WTC11 (cell line): ENCODE measurements around the gene EGR4. TPM values are rescaled to one million over a fixed set of nuclear protein-coding genes. Genes with fewer than 3 reads are reported as not detected.

Experiments used
- ATAC-seq: fragments of 200-7000 bp; cut with Tn5 transposase; 2 replicates; pipeline ENCODE4 v1.10.0; 2021; ENCODE audit warnings: mild to moderate bottlenecking, moderate library complexity
- CTCF ChIA-PET: fragments of 300-600 bp; sonication (Branson Sonifier 250); formaldehyde crosslinking; loops from one replicate; lab custom pipeline; 2021; ENCODE audit warnings: antibody characterized with exemption; lab: Charles Lee
- POLR2A ChIA-PET: fragments of 350-600 bp; sonication (Branson Sonifier 250); formaldehyde crosslinking; loops from one replicate; lab custom pipeline; 2021; ENCODE audit warnings: antibody characterized with exemption; lab: Charles Lee
- DNase-seq: peaks from one replicate; pipeline ENCODE4 v3.0.0; 2021; ENCODE audit warnings: low spot score
- H3K27ac Mint-ChIP-seq: 2 replicates; pipeline ENCODE4 v1.8.0; 2021; ENCODE audit warnings: mixed read lengths
- H3K27me3 Mint-ChIP-seq: 2 replicates; pipeline ENCODE4 v1.8.0; 2021; ENCODE audit warnings: low read depth, mild to moderate bottlenecking, moderate library complexity, mixed read lengths
- H3K36me3 Mint-ChIP-seq: 2 replicates; pipeline ENCODE4 v1.8.0; 2021; ENCODE audit warnings: mixed read lengths
- H3K4me1 Mint-ChIP-seq: 2 replicates; pipeline ENCODE4 v1.8.0; 2022; ENCODE audit warnings: mixed read lengths
- H3K4me3 Mint-ChIP-seq: 2 replicates; pipeline ENCODE4 v1.8.0; 2021; ENCODE audit warnings: mild to moderate bottlenecking, moderate library complexity, mixed read lengths
- H3K9me3 Mint-ChIP-seq: 2 replicates; pipeline ENCODE4 v1.8.0; 2021; ENCODE audit warnings: mixed read lengths
- ATF1 ChIP-seq: sonication (generic); formaldehyde crosslinking; IDR thresholded peaks from 2 replicates; pipeline ENCODE4 v1.8.1; 2023; ENCODE audit warnings: mild to moderate bottlenecking, moderate library complexity, missing genetic modification reagents
- CREB1 ChIP-seq: sonication (generic); formaldehyde crosslinking; IDR thresholded peaks from 2 replicates; pipeline ENCODE4 v1.8.0; 2023; ENCODE audit warnings: mild to moderate bottlenecking, missing genetic modification reagents
- FOXJ3 ChIP-seq: sonication (generic); formaldehyde crosslinking; IDR thresholded peaks from 2 replicates; pipeline ENCODE4 v1.9.0; 2021; ENCODE audit warnings: missing genetic modification reagents, mild to moderate bottlenecking, borderline replicate concordance
- FOXP1 ChIP-seq: sonication (generic); formaldehyde crosslinking; IDR thresholded peaks from 2 replicates; pipeline ENCODE4 v1.8.0; 2022; ENCODE audit warnings: missing genetic modification reagents, mild to moderate bottlenecking, moderate library complexity, borderline replicate concordance
- GTF2I ChIP-seq: fragments of 250-450 bp; sonication (Bioruptor Pico); conservative IDR thresholded peaks from 2 replicates; pipeline ENCODE4 v1.4.0; 2021; ENCODE audit warnings: mild to moderate bottlenecking
- HMGXB4 ChIP-seq: sonication (generic); formaldehyde crosslinking; IDR thresholded peaks from 2 replicates; pipeline ENCODE4 v1.8.1; 2023; ENCODE audit warnings: mild to moderate bottlenecking, moderate library complexity, missing genetic modification reagents
- JUN ChIP-seq: sonication (generic); formaldehyde crosslinking; IDR thresholded peaks from 2 replicates; pipeline ENCODE4 v1.8.0; 2023; ENCODE audit warnings: mild to moderate bottlenecking, missing genetic modification reagents
- MAX ChIP-seq: sonication (generic); formaldehyde crosslinking; IDR thresholded peaks from 2 replicates; pipeline ENCODE4 v1.8.0; 2022; ENCODE audit warnings: mild to moderate bottlenecking, missing genetic modification reagents
- NFE2L1 ChIP-seq: sonication (generic); formaldehyde crosslinking; IDR thresholded peaks from 2 replicates; pipeline ENCODE4 v1.8.1; 2023; ENCODE audit warnings: missing genetic modification reagents
- NR2C2 ChIP-seq: sonication (generic); formaldehyde crosslinking; IDR thresholded peaks from 2 replicates; pipeline ENCODE4 v1.8.0; 2022; ENCODE audit warnings: mild to moderate bottlenecking, missing genetic modification reagents
- NR3C1 ChIP-seq: sonication (generic); formaldehyde crosslinking; conservative IDR thresholded peaks from 2 replicates; pipeline ENCODE4 v1.8.1; 2023; ENCODE audit warnings: low read depth, mild to moderate bottlenecking, missing genetic modification reagents
- RELA ChIP-seq: sonication (generic); formaldehyde crosslinking; IDR thresholded peaks from 2 replicates; pipeline ENCODE4 v1.8.1; 2022; ENCODE audit warnings: missing genetic modification reagents, mild to moderate bottlenecking, borderline replicate concordance
- SOX15 ChIP-seq: fragments of 250-450 bp; sonication (Bioruptor Pico); IDR thresholded peaks from 2 replicates; pipeline ENCODE4 v1.9.0; 2021; ENCODE audit warnings: mild to moderate bottlenecking
- TEAD1 ChIP-seq: sonication (generic); formaldehyde crosslinking; IDR thresholded peaks from 2 replicates; pipeline ENCODE4 v1.8.0; 2022; ENCODE audit warnings: mild to moderate bottlenecking, missing genetic modification reagents
- TP53 ChIP-seq: sonication (generic); formaldehyde crosslinking; IDR thresholded peaks from 2 replicates; pipeline ENCODE4 v1.8.1; 2023; ENCODE audit warnings: mild to moderate bottlenecking, missing genetic modification reagents
- USF1 ChIP-seq: sonication (generic); formaldehyde crosslinking; IDR thresholded peaks from 2 replicates; pipeline ENCODE4 v1.8.0; 2022; ENCODE audit warnings: mild to moderate bottlenecking, missing genetic modification reagents
- ZMAT4 ChIP-seq: fragments of 250-450 bp; sonication (Bioruptor Pico); IDR thresholded peaks from 2 replicates; pipeline ENCODE4 v1.9.0; 2021; ENCODE audit warnings: mild to moderate bottlenecking
- ZNF121 ChIP-seq: sonication (generic); formaldehyde crosslinking; IDR thresholded peaks from 2 replicates; pipeline ENCODE4 v1.8.0; 2023; ENCODE audit warnings: missing genetic modification reagents
- ZNF219 ChIP-seq: sonication (generic); formaldehyde crosslinking; IDR thresholded peaks from 2 replicates; pipeline ENCODE4 v1.8.0; 2023; ENCODE audit warnings: missing genetic modification reagents, mild to moderate bottlenecking, borderline replicate concordance
- ZNF396 ChIP-seq: fragments of 250-450 bp; sonication (Bioruptor Pico); IDR thresholded peaks from 2 replicates; pipeline ENCODE4 v1.8.0; 2021; ENCODE audit warnings: mild to moderate bottlenecking, moderate library complexity, borderline replicate concordance
- ZNF416 ChIP-seq: fragments of 250-450 bp; sonication (Bioruptor Pico); IDR thresholded peaks from 2 replicates; pipeline ENCODE4 v1.9.0; 2021; ENCODE audit warnings: mild to moderate bottlenecking, inconsistent platforms
- ZNF671 ChIP-seq: fragments of 250-450 bp; sonication (Bioruptor Pico); IDR thresholded peaks from 2 replicates; pipeline ENCODE4 v1.8.0; 2021; ENCODE audit warnings: mild to moderate bottlenecking
- total RNA-seq: library from RNA; stranded (reverse); gene quantifications from 3 replicates; pipeline ENCODE4 v1.2.3, GENCODE V29; 2021
- TF ChIP-seq, protein P1 (sequence below): sonication (generic); formaldehyde crosslinking; conservative IDR thresholded peaks from 2 replicates; pipeline ENCODE4 v1.8.1; 2022; ENCODE audit warnings: mild to moderate bottlenecking, missing genetic modification reagents
- TF ChIP-seq, protein P2 (sequence below): sonication (generic); formaldehyde crosslinking; IDR thresholded peaks from 2 replicates; pipeline ENCODE4 v1.8.0; 2022; ENCODE audit warnings: mild to moderate bottlenecking, missing genetic modification reagents
- TF ChIP-seq, protein P3 (sequence below): fragments of 200-600 bp; IDR thresholded peaks from 2 replicates; pipeline ENCODE4 v1.8.0; 2022; ENCODE audit warnings: antibody characterized with exemption
- TF ChIP-seq, protein P4 (sequence below): sonication (generic); formaldehyde crosslinking; IDR thresholded peaks from 2 replicates; pipeline ENCODE4 v1.8.1; 2023; ENCODE audit warnings: mild to moderate bottlenecking, missing genetic modification reagents, borderline replicate concordance

The EGR4 gene
- total RNA-seq, 1 experiment from 2014 or later = 0.13 TPM

- ATAC-seq (no peak), DNase-seq (no peak)
- Mint-ChIP-seq H3K4me3 (no peak overlapping the region), H3K9me3 (no peaks in the 10 kb centered on the region), H3K27me3 (no peaks in the 10 kb centered on the region), H3K27ac (no peak overlapping the region), H3K36me3 (peaks cover 69% of the 10 kb centered on the region), H3K4me1 (peaks cover 6% of the 10 kb centered on the region; the same call in 1 of the 2 replicates)
- TF ChIP-seq CREB1 (CRISPR knock-in tag) (no peak), ZNF416 (CRISPR knock-in tag) (no peak), TEAD1 (no peak), RELA (CRISPR knock-in tag) (no peak), FOXJ3 (CRISPR knock-in tag) (no peak), SOX15 (CRISPR knock-in tag) (no peak), ZNF121 (CRISPR knock-in tag) (no peak), ZNF671 (no peak), ZMAT4 (CRISPR knock-in tag) (no peak), FOXP1 (CRISPR knock-in tag) (no peak), ZNF219 (CRISPR knock-in tag) (no peak), NFE2L1 (no peak), NR3C1 (CRISPR knock-in tag) (no peak)
- TF ChIP-seq, protein P1, sequence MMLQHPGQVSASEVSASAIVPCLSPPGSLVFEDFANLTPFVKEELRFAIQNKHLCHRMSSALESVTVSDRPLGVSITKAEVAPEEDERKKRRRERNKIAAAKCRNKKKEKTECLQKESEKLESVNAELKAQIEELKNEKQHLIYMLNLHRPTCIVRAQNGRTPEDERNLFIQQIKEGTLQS (CRISPR knock-in tag) = no peak
- CTCF ChIA-PET = interaction anchor here (0.6 to 1.2 kb wide), 3 partner anchors 9 to 142 kb away, joined by 3 to 5 read pairs (median 3); partner anchors contain the start of gene CCT7
- POLR2A ChIA-PET = interaction anchor here (1.8 kb wide), 1 partner anchor 17 kb away, joined by 7 read pairs; the partner anchor contains the start of gene CCT7
Observed at GRCh38 chr2:73250872-73251846, 42.2 kb downstream of the EGR4 start.

DNA sequence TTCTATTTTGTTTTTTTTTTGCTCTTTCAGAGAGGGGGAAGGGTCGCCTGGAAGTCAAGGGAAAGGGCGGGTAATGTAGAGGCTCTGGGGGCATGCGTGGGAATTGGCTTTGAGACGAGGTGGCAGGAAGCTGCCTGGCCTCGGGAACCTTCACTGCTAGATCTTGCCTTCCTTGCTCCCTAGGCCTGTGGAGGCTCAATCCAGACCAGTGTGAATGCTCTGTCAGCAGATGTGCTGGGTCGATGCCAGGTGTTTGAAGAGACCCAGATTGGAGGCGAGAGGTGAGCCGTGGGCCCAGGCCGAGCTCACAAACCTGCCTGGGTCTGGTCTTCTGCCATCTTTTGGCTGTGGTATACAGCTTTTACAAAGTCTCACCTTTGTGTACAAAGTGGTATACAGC is 43.7 kb downstream of the EGR4 start:
- POLR2A ChIA-PET = interaction anchor here (0.6 to 1.8 kb wide), 2 partner anchors 15 to 215 kb away, joined by 7 read pairs; partner anchors contain the start of gene CCT7
- Mint-ChIP-seq H3K4me3 (no peak overlapping the region), H3K4me1 (no peaks in the 10 kb centered on the region), H3K9me3 (no peaks in the 10 kb centered on the region), H3K27ac (no peak overlapping the region), H3K27me3 (no peaks in the 10 kb centered on the region), H3K36me3 (peaks cover 84% of the 10 kb centered on the region)
- DNase-seq (no peak), ATAC-seq (no peak)
- CTCF ChIA-PET = no interaction called here
- TF ChIP-seq JUN (CRISPR knock-in tag) (no peak), HMGXB4 (CRISPR knock-in tag) (no peak), MAX (CRISPR knock-in tag) (no peak), GTF2I (no peak), ATF1 (CRISPR knock-in tag) (no peak), USF1 (no peak), TP53 (CRISPR knock-in tag) (no peak), ZNF396 (CRISPR knock-in tag) (no peak), NR2C2 (no peak)
- TF ChIP-seq, protein P2, sequence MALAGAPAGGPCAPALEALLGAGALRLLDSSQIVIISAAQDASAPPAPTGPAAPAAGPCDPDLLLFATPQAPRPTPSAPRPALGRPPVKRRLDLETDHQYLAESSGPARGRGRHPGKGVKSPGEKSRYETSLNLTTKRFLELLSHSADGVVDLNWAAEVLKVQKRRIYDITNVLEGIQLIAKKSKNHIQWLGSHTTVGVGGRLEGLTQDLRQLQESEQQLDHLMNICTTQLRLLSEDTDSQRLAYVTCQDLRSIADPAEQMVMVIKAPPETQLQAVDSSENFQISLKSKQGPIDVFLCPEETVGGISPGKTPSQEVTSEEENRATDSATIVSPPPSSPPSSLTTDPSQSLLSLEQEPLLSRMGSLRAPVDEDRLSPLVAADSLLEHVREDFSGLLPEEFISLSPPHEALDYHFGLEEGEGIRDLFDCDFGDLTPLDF (CRISPR knock-in tag) = no peak
- TF ChIP-seq, protein P3, sequence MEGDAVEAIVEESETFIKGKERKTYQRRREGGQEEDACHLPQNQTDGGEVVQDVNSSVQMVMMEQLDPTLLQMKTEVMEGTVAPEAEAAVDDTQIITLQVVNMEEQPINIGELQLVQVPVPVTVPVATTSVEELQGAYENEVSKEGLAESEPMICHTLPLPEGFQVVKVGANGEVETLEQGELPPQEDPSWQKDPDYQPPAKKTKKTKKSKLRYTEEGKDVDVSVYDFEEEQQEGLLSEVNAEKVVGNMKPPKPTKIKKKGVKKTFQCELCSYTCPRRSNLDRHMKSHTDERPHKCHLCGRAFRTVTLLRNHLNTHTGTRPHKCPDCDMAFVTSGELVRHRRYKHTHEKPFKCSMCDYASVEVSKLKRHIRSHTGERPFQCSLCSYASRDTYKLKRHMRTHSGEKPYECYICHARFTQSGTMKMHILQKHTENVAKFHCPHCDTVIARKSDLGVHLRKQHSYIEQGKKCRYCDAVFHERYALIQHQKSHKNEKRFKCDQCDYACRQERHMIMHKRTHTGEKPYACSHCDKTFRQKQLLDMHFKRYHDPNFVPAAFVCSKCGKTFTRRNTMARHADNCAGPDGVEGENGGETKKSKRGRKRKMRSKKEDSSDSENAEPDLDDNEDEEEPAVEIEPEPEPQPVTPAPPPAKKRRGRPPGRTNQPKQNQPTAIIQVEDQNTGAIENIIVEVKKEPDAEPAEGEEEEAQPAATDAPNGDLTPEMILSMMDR = no peak
- TF ChIP-seq, protein P4, sequence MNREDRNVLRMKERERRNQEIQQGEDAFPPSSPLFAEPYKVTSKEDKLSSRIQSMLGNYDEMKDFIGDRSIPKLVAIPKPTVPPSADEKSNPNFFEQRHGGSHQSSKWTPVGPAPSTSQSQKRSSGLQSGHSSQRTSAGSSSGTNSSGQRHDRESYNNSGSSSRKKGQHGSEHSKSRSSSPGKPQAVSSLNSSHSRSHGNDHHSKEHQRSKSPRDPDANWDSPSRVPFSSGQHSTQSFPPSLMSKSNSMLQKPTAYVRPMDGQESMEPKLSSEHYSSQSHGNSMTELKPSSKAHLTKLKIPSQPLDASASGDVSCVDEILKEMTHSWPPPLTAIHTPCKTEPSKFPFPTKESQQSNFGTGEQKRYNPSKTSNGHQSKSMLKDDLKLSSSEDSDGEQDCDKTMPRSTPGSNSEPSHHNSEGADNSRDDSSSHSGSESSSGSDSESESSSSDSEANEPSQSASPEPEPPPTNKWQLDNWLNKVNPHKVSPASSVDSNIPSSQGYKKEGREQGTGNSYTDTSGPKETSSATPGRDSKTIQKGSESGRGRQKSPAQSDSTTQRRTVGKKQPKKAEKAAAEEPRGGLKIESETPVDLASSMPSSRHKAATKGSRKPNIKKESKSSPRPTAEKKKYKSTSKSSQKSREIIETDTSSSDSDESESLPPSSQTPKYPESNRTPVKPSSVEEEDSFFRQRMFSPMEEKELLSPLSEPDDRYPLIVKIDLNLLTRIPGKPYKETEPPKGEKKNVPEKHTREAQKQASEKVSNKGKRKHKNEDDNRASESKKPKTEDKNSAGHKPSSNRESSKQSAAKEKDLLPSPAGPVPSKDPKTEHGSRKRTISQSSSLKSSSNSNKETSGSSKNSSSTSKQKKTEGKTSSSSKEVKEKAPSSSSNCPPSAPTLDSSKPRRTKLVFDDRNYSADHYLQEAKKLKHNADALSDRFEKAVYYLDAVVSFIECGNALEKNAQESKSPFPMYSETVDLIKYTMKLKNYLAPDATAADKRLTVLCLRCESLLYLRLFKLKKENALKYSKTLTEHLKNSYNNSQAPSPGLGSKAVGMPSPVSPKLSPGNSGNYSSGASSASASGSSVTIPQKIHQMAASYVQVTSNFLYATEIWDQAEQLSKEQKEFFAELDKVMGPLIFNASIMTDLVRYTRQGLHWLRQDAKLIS (CRISPR knock-in tag) = no peak
